Measurements from ENCODE around the gene ATG101. TPM values are rescaled to one million over a fixed set of nuclear protein-coding genes. Genes with fewer than 3 reads are reported as not detected.

The ATG101 gene
- total and polyA plus RNA-seq, 2 of the 13 experiments (the other 11 are each of a cell fraction or from before 2014, with no cell fraction given): 58.2 to 67.7 TPM

GRCh38 chr12:52062167-52063081, 7.4 kb upstream of the ATG101 start (continued):
- TF ChIP-seq BCLAF1 (IDR thresholded peaks at IDR 0.05): no peak
- no peak for TF ChIP-seq PPARG (CRISPR knock-in tag; conservative IDR thresholded peaks at IDR 0.05)
- no peak for TF ChIP-seq ZNF607 (CRISPR knock-in tag; IDR thresholded peaks at IDR 0.05; ENCODE audit: borderline replicate concordance)
- TF ChIP-seq ZNF33B (CRISPR knock-in tag; IDR thresholded peaks at IDR 0.05): 0 out of 2 replicates have a peak, but pooled peaks have one; percentile 12
- TF ChIP-seq ZNF710 (CRISPR knock-in tag; IDR thresholded peaks at IDR 0.05; ENCODE audit: borderline replicate concordance): 0 out of 2 replicates have a peak, but pooled peaks have one; percentile 43
- no peak for TF ChIP-seq NFKB2 (CRISPR knock-in tag; IDR thresholded peaks at IDR 0.05; ENCODE audit: borderline replicate concordance)
- no peak for TF ChIP-seq KIAA2018 (CRISPR knock-in tag; IDR thresholded peaks at IDR 0.05; ENCODE audit: borderline replicate concordance)
- peak; percentile 64 for TF ChIP-seq ZFP91 (CRISPR knock-in tag; IDR thresholded peaks at IDR 0.05; ENCODE audit: borderline replicate concordance)
- TF ChIP-seq ZNF839 (CRISPR knock-in tag; IDR thresholded peaks at IDR 0.05; ENCODE audit: borderline replicate concordance): no peak
- no peak for TF ChIP-seq KAT2B (IDR thresholded peaks at IDR 0.05; ENCODE audit: borderline replicate concordance, low read depth, low read length)

Measured in HepG2 (cell line).